ENCODE data around the gene CHRNA4.
"Not testable (repeated sequence)": the region's sequence is repeated elsewhere in the genome, so short reads cannot be mapped to it uniquely, and the experiment has no call there.

DNA sequence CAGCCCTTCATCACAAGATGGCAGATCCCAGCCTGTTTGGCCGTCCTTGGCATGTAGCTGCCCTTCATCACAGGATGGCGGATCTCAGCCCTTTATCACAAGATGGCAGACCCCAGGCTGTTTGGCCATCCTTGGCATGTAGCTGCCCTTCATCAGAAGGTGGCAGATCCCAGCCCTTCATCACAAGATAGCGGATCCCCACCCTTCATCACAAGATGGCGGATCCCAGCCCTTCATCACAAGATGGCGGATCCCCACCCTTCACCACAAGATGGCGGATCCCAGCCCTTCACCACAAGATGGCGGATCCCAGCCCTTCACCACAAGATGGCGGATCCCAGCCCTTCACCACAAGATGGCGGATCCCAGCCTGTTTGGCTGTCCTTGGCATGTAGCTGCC lies 26.1 kb downstream of the CHRNA4 start:
- not testable (repeated sequence) for TF ChIP-seq POLR2A (IDR thresholded peaks at IDR 0.05; ENCODE audit: low read depth, low read length); POLR2AphosphoS5 (IDR thresholded peaks at IDR 0.05; ENCODE audit: low read depth, low read length); TAF1 (IDR thresholded peaks at IDR 0.05; ENCODE audit: borderline replicate concordance, low read depth, low read length)

Measured in GM12892 (cell line).